ENCODE measurements around the gene CCNJL. TPM values are rescaled to one million over a fixed set of nuclear protein-coding genes. Genes with fewer than 3 reads are reported as not detected.

Gene CCNJL
- total RNA-seq, 1 donor from 2014 or later = 29.0 TPM

GRCh38 chr5:160268121-160268520 is 44.2 kb downstream of the CCNJL start:
- peaks cover 18% of the 10 kb centered on the region for H3K4me1 Mint-ChIP-seq (ENCODE audit: low read depth)
- peak overlapping the region; percentile 73 for H3K27ac Mint-ChIP-seq
- TF ChIP-seq CTCF (IDR thresholded peaks at IDR 0.05; ENCODE audit: unreplicated experiment) = no peak
- H3K27me3 Mint-ChIP-seq = no peaks in the 10 kb centered on the region
- no peak for DNase-seq (ENCODE audit: low spot score, unreplicated experiment)
- no peaks in the 10 kb centered on the region for H3K9me3 Mint-ChIP-seq (ENCODE audit: low read depth)
- peaks cover 7% of the 10 kb centered on the region for H3K36me3 Mint-ChIP-seq (ENCODE audit: insufficient read depth)
- no peak overlapping the region for H3K4me3 Mint-ChIP-seq (ENCODE audit: low read depth)

GRCh38 chr5:160266752-160267345 is 45.5 kb downstream of the CCNJL start:
- DNase-seq (ENCODE audit: low spot score, unreplicated experiment) = no peak
- H3K9me3 Mint-ChIP-seq (ENCODE audit: low read depth) = no peaks in the 10 kb centered on the region
- H3K36me3 Mint-ChIP-seq (ENCODE audit: insufficient read depth) = peaks cover 7% of the 10 kb centered on the region
- peaks cover 30% of the 10 kb centered on the region for H3K4me1 Mint-ChIP-seq (ENCODE audit: low read depth)
- no peaks in the 10 kb centered on the region for H3K27me3 Mint-ChIP-seq
- no peak overlapping the region for H3K4me3 Mint-ChIP-seq (ENCODE audit: low read depth)
- TF ChIP-seq CTCF (IDR thresholded peaks at IDR 0.05; ENCODE audit: unreplicated experiment) = peak; percentile 41
- H3K27ac Mint-ChIP-seq = peak overlapping the region; percentile 74

- Mint-ChIP-seq H3K4me3 (ENCODE audit: low read depth) (no peak overlapping the region), H3K36me3 (ENCODE audit: insufficient read depth) (peaks cover 7% of the 10 kb centered on the region), H3K4me1 (ENCODE audit: low read depth) (peaks cover 34% of the 10 kb centered on the region), H3K27me3 (no peaks in the 10 kb centered on the region), H3K9me3 (ENCODE audit: low read depth) (no peaks in the 10 kb centered on the region), H3K27ac (peak overlapping the region; percentile 53)
- TF ChIP-seq CTCF (IDR thresholded peaks at IDR 0.05; ENCODE audit: unreplicated experiment) = no peak
- DNase-seq (ENCODE audit: low spot score, unreplicated experiment) = no peak
Observed at GRCh38 chr5:160266044-160266443, 46.3 kb downstream of the CCNJL start.

GRCh38 chr5:160263326-160263855 is 49.0 kb downstream of the CCNJL start:
- peaks cover 39% of the 10 kb centered on the region for H3K4me1 Mint-ChIP-seq (ENCODE audit: low read depth)
- no peak for TF ChIP-seq CTCF (IDR thresholded peaks at IDR 0.05; ENCODE audit: unreplicated experiment)
- H3K9me3 Mint-ChIP-seq (ENCODE audit: low read depth) = no peaks in the 10 kb centered on the region
- no peak overlapping the region for H3K4me3 Mint-ChIP-seq (ENCODE audit: low read depth)
- H3K27ac Mint-ChIP-seq = peak overlapping the region; percentile 88
- peaks cover 12% of the 10 kb centered on the region for H3K36me3 Mint-ChIP-seq (ENCODE audit: insufficient read depth)
- DNase-seq (ENCODE audit: low spot score, unreplicated experiment) = no peak
- no peaks in the 10 kb centered on the region for H3K27me3 Mint-ChIP-seq

- H3K27me3 Mint-ChIP-seq = no peaks in the 10 kb centered on the region
- H3K9me3 Mint-ChIP-seq (ENCODE audit: low read depth) = no peaks in the 10 kb centered on the region
- H3K4me3 Mint-ChIP-seq (ENCODE audit: low read depth) = no peak overlapping the region
- H3K36me3 Mint-ChIP-seq (ENCODE audit: insufficient read depth) = peaks cover 11% of the 10 kb centered on the region
- DNase-seq (ENCODE audit: low spot score, unreplicated experiment) = no peak
- no peak for TF ChIP-seq CTCF (IDR thresholded peaks at IDR 0.05; ENCODE audit: unreplicated experiment)
- peak overlapping the region; percentile 96 for H3K27ac Mint-ChIP-seq
- H3K4me1 Mint-ChIP-seq (ENCODE audit: low read depth) = peaks cover 39% of the 10 kb centered on the region
Observed at GRCh38 chr5:160262151-160263074, 50.0 kb downstream of the CCNJL start.
